SIG-M5 (cell line): ENCODE results near the gene PGAP2.

Experiments
- DNase-seq: peaks from one replicate; lab custom pipeline; 2025; lab: John Stamatoyannopoulos, UW

PGAP2 gene

GRCh38 chr11:3831378-3832239 lies 23.2 kb downstream of the PGAP2 start:
- no peak for DNase-seq

- DNase-seq: no peak
These were observed 24.5 kb downstream of the PGAP2 start for GRCh38 chr11:3832816-3833215.

GRCh38 chr11:3833449-3833848 lies 25.1 kb downstream of the PGAP2 start:
- DNase-seq: no peak

GRCh38 chr11:3834349-3834663 lies 25.9 kb downstream of the PGAP2 start:
- DNase-seq: no peak

GRCh38 chr11:3834664-3835461 lies 26.5 kb downstream of the PGAP2 start:
- no peak for DNase-seq

- DNase-seq: no peak
These were observed 27.4 kb downstream of the PGAP2 start for GRCh38 chr11:3835751-3836150.

- DNase-seq: no peak
These were observed 28.5 kb downstream of the PGAP2 start for GRCh38 chr11:3836903-3837302.

- DNase-seq: peak; percentile 70
These were observed 29.4 kb downstream of the PGAP2 start for GRCh38 chr11:3837793-3838192.

- peak; percentile 18 for DNase-seq
These were observed 30.1 kb downstream of the PGAP2 start for GRCh38 chr11:3838504-3838903.

- DNase-seq: no peak
These were observed 31.9 kb downstream of the PGAP2 start for GRCh38 chr11:3840004-3840869.

GRCh38 chr11:3840870-3841425 lies 32.6 kb downstream of the PGAP2 start, which contains the start of gene RHOG:
Gene RHOG, minus strand, starts transcription at chr11:3840959. Its CDS starts 12,821 bp downstream, at chr11:3828138.
- peak; percentile 76 for DNase-seq

- no peak for DNase-seq
These were observed 33.3 kb downstream of the PGAP2 start for GRCh38 chr11:3841426-3842350.

GRCh38 chr11:3843326-3843725 lies 35.0 kb downstream of the PGAP2 start:
- DNase-seq: no peak

- no peak for DNase-seq
These were observed 36.9 kb downstream of the PGAP2 start for GRCh38 chr11:3845246-3845645.

- DNase-seq: no peak
These were observed 37.3 kb downstream of the PGAP2 start for GRCh38 chr11:3845670-3846069.

- DNase-seq: no peak
These were observed 41.0 kb downstream of the PGAP2 start for GRCh38 chr11:3849297-3849874.

- DNase-seq: no peak
These were observed 45.1 kb downstream of the PGAP2 start for GRCh38 chr11:3853545-3853842.

GRCh38 chr11:3853899-3854659 lies 45.7 kb downstream of the PGAP2 start:
- peak; percentile 29 for DNase-seq

GRCh38 chr11:3854660-3854976 lies 46.3 kb downstream of the PGAP2 start:
- no peak for DNase-seq
